GM12873 (cell line): ENCODE data around the gene HOXA13.

ENCODE experiments used
- TF ChIP-seq, protein P1 (sequence below): IDR thresholded peaks from 2 replicates; pipeline ENCODE4 v1.5.1; 2012; ENCODE audit warnings: low read depth, mild to moderate bottlenecking, moderate library complexity, low read length, control low read depth; ENCODE audit not compliant: insufficient read depth; ENCODE audit errors: missing control alignments

Gene HOXA13

GRCh38 chr7:27187475-27188385, 12.2 kb downstream of the HOXA13 start:
- TF ChIP-seq, protein P1, sequence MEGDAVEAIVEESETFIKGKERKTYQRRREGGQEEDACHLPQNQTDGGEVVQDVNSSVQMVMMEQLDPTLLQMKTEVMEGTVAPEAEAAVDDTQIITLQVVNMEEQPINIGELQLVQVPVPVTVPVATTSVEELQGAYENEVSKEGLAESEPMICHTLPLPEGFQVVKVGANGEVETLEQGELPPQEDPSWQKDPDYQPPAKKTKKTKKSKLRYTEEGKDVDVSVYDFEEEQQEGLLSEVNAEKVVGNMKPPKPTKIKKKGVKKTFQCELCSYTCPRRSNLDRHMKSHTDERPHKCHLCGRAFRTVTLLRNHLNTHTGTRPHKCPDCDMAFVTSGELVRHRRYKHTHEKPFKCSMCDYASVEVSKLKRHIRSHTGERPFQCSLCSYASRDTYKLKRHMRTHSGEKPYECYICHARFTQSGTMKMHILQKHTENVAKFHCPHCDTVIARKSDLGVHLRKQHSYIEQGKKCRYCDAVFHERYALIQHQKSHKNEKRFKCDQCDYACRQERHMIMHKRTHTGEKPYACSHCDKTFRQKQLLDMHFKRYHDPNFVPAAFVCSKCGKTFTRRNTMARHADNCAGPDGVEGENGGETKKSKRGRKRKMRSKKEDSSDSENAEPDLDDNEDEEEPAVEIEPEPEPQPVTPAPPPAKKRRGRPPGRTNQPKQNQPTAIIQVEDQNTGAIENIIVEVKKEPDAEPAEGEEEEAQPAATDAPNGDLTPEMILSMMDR: no peak

DNA sequence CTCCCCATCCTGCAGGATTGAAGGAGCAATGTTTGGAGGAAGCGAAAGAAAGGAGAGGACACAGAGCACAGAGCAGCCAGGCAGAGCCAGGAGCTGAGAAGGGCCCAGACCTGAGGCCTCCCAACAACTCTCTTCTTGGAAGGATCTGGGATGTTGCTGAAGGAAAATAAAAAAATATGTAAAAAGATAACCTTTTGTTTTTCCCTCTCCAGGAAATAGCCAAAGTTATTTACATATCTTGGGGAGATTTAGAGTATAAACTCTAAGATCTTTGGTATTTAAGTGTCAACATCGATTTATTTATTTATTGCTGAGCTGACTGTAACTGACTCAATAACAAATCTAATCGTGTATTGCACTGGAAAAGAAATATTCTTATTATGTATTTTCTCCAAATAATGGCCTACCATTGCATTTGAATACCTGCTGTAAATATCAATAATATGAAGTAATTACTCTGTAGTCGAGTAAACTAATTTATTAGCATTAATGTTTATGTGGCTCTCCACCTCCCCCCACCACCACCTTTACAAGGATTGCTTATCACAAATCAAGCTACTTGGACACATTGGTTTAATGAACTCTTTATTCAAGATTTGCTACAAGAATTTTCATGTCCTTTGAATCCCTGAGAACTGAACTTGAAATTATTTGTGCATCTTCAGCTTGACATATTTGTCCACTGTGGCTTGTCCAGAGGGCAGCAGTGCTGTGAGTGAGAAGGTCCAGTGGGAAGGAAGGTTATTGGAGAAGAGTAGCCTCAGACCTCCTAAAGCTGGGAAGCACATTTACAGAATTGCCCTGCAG, 13.0 kb downstream of the HOXA13 start:
- TF ChIP-seq, protein P1: no peak

GRCh38 chr7:27185854-27186667, 13.8 kb downstream of the HOXA13 start:
- TF ChIP-seq, protein P1: no peak

DNA sequence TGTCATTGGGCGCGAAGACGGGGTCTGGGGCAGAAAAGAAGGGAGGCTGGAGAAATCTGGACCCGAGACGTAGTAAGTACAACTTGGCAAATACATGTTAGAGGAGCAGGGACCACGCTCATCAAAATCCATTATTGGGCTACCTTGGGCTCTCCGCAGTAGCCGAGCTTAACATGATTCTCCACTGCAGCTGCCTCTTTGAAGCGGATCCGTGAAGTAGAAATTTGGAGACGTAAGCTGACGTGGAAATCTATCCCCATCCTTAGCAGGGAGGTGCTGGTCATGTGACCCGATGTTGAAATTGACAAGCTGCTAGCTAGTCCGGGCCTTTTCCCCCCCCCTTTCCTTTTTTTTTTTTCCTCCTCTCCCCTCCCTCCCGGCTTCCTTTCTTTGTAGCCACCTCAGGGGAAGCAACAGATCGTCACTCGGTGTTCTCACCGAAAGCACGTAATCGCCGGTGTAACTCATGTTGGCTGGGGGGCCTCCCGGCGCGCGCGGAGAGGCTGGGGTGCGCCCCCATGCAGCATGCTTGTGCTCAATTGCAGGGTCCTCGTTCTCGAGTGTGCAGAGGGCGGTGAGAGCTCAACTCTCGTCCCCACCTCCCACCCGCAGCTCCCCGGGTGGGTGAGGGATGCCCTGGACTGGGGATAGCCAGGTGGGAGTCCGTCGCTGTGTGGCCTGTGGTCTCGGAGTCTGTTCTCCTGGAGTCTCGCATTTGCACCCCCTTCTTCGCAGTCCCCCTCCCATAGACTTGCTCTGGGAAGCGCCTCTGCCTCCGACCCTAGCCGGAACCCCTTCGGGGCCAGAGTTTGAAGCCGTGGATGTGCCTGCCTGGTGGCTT, 14.7 kb downstream of the HOXA13 start, which contains the start of gene HOXA11:
TSS of gene HOXA11 (minus strand) at position 220 of the 841 bp plus-strand sequence. CDS start at position 132, 88 bp downstream.
- TF ChIP-seq, protein P1: no peak

DNA sequence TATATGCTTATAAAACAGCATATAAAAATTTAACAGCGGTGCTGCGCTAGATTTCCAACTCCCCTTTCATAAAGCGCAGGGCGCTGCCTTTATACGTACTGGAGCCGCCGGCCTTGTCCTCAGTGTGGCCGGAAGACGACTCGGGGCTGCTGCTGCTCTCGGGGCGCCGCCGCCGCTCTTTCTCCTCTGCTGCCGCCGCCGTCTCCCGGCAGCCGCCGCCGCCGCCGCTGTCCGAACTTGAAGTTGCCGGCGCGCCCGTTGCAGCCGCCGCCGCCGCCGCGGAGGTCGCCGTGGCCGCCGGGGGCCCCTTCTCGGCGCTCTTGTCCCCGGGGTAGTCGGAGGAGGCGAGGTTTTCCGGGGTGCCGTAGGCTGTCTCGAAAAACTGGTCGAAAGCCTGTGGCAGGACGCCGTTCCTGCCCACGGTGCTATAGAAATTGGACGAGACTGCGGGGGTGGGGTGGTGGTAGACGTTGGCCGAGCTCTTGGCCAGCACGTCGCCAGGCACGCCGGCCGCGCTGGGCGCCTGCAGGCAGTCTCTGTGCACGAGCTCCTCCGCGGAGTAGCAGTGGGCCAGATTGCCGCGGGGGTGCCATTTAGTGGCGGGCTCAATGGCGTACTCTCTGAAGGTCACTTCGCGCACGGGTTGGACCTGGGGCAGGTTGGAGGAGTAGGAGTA, 15.4 kb downstream of the HOXA13 start:
- TF ChIP-seq, protein P1: no peak

- TF ChIP-seq, protein P1: no peak
Observed at GRCh38 chr7:27183682-27184336, 16.1 kb downstream of the HOXA13 start.
